PFSK-1 (cell line): ENCODE measurements around the gene LYL1.

ENCODE experiments used
- FOXP2 ChIP-seq: optimal IDR thresholded peaks from 2 replicates; pipeline ENCODE3; 2011; ENCODE audit warnings: borderline replicate concordance, control low read depth, inconsistent platforms; ENCODE audit not compliant: insufficient read depth; ENCODE audit errors: extremely low read length, extremely low read depth
- POLR2AphosphoS5 ChIP-seq: IDR thresholded peaks from 2 replicates; pipeline ENCODE4 v1.6.1; 2012; ENCODE audit warnings: low read depth, mild to moderate bottlenecking, control low read depth, low read length, moderate library complexity
- REST ChIP-seq, 2 experiments: IDR thresholded peaks; 2 replicates each; pipeline versions ENCODE4 v1.6.1 to v1.8.0; 2011 to 2012; ENCODE audit warnings: low read depth in 2 of 2, low read length in 2 of 2, control low read depth in 1 of 2, inconsistent platforms in 1 of 2, mild to moderate bottlenecking in 1 of 2, moderate library complexity in 1 of 2; ENCODE audit not compliant: insufficient read depth in 1 of 2
- SIN3A ChIP-seq: IDR thresholded peaks from 2 replicates; pipeline ENCODE4 v1.6.1; 2012; ENCODE audit warnings: mild to moderate bottlenecking, low read length, moderate library complexity, borderline replicate concordance; ENCODE audit not compliant: insufficient read depth
- TAF1 ChIP-seq: IDR thresholded peaks from 2 replicates; pipeline ENCODE4 v1.6.1; 2012; ENCODE audit warnings: low read length, control low read depth, borderline replicate concordance; ENCODE audit not compliant: insufficient read depth

LYL1 gene

GRCh38 chr19:13058951-13059660 is 43.6 kb downstream of the LYL1 start:
- TF ChIP-seq REST (IDR thresholded peaks at IDR 0.05; ENCODE audit: insufficient read depth in 1 of 2, low read depth in 2 of 2, low read length in 2 of 2) (no peak), TAF1 (no peak), FOXP2 (no peak), SIN3A (no peak), POLR2AphosphoS5 (no peak)

- no peak for TF ChIP-seq POLR2AphosphoS5
- no peak for TF ChIP-seq FOXP2
- TF ChIP-seq REST (IDR thresholded peaks at IDR 0.05; ENCODE audit: insufficient read depth in 1 of 2, low read depth in 2 of 2, low read length in 2 of 2) = no peak
- no peak for TF ChIP-seq TAF1
- no peak for TF ChIP-seq SIN3A
Observed at GRCh38 chr19:13057744-13058143, 44.9 kb downstream of the LYL1 start.

- TF ChIP-seq SIN3A = no peak
- TF ChIP-seq FOXP2 = peak; percentile 25
Observed at GRCh38 chr19:13057147-13057572, 45.5 kb downstream of the LYL1 start.

- TF ChIP-seq POLR2AphosphoS5 = no peak
- TF ChIP-seq FOXP2 = no peak
- TF ChIP-seq REST (IDR thresholded peaks at IDR 0.05; ENCODE audit: insufficient read depth in 1 of 2, low read depth in 2 of 2, low read length in 2 of 2) = no peak
Observed at GRCh38 chr19:13056052-13056660, 46.5 kb downstream of the LYL1 start.

- TF ChIP-seq FOXP2 (no peak), REST (IDR thresholded peaks at IDR 0.05; ENCODE audit: insufficient read depth in 1 of 2, low read depth in 2 of 2, low read length in 2 of 2) (no peak), POLR2AphosphoS5 (no peak), SIN3A (no peak), TAF1 (no peak)
Observed at GRCh38 chr19:13055213-13056051, 47.2 kb downstream of the LYL1 start.
